Parathyroid adenoma (tissue), 2 donors: ENCODE measurements around the gene KCNN1.

Experiments
- H2AFZ ChIP-seq: fragments of 300-600 bp; sonication (generic); one replicate; pipeline ENCODE4 v1.7.0; 2017; ENCODE audit warnings: antibody characterized with exemption, mild to moderate bottlenecking
- H3K27ac ChIP-seq: fragments of 300-600 bp; sonication (generic); one replicate; pipeline ENCODE4 v1.7.0; 2017
- H3K27me3 ChIP-seq: fragments of 300-600 bp; sonication (generic); one replicate; pipeline ENCODE4 v1.7.0; 2017; ENCODE audit warnings: low read length; ENCODE audit not compliant: control insufficient read depth, insufficient read depth
- H3K36me3 ChIP-seq: fragments of 300-600 bp; sonication (generic); one replicate; pipeline ENCODE4 v1.7.0; 2017; ENCODE audit warnings: low read length; ENCODE audit not compliant: control insufficient read depth, insufficient read depth
- H3K4me1 ChIP-seq: fragments of 300-600 bp; sonication (generic); one replicate; pipeline ENCODE4 v1.7.0; 2017; ENCODE audit warnings: control low read depth
- H3K4me2 ChIP-seq: fragments of 300-600 bp; sonication (generic); one replicate; pipeline ENCODE4 v1.7.0; 2017; ENCODE audit warnings: low read length
- H3K4me3 ChIP-seq: fragments of 300-600 bp; sonication (generic); one replicate; pipeline ENCODE4 v1.7.0; 2017; ENCODE audit warnings: low read depth, low read length
- H3K79me2 ChIP-seq: fragments of 300-600 bp; sonication (generic); one replicate; pipeline ENCODE4 v1.7.0; 2017; ENCODE audit warnings: control low read depth
- H3K9ac ChIP-seq: fragments of 300-600 bp; sonication (generic); one replicate; pipeline ENCODE4 v1.7.0; 2017; ENCODE audit warnings: mild to moderate bottlenecking
- H3K9me3 ChIP-seq: fragments of 300-600 bp; sonication (generic); one replicate; pipeline ENCODE4 v1.7.0; 2017; ENCODE audit warnings: low read length; ENCODE audit not compliant: control insufficient read depth
- CTCF ChIP-seq: fragments of 300-600 bp; sonication (generic); IDR thresholded peaks from one replicate; pipeline ENCODE4 v1.7.0; 2017; ENCODE audit warnings: antibody characterized with exemption, mild to moderate bottlenecking
- donor health status: primary hyperparathyroidism.

KCNN1 gene

GRCh38 chr19:17968362-17968761, 1.5 kb downstream of the KCNN1 start:
- no peak overlapping the region for H3K4me3 ChIP-seq
- H3K27ac ChIP-seq: no peak overlapping the region
- H3K4me1 ChIP-seq: no peaks in the 10 kb centered on the region
- H3K27me3 ChIP-seq: peaks cover 3% of the 10 kb centered on the region
- no peak overlapping the region for H3K4me2 ChIP-seq
- H3K79me2 ChIP-seq: no peaks in the 10 kb centered on the region
- no peaks in the 10 kb centered on the region for H3K36me3 ChIP-seq
- no peak overlapping the region for H3K9ac ChIP-seq
- no peak overlapping the region for H2AFZ ChIP-seq
- TF ChIP-seq CTCF: no peak
- H3K9me3 ChIP-seq: no peaks in the 10 kb centered on the region

- Histone ChIP-seq H3K9ac (no peak overlapping the region), H3K4me1 (no peaks in the 10 kb centered on the region)
- no peak for TF ChIP-seq CTCF
Observed at GRCh38 chr19:17969096-17969792, 2.3 kb downstream of the KCNN1 start.

GRCh38 chr19:17972230-17972629, 5.3 kb downstream of the KCNN1 start:
- H3K27me3 ChIP-seq: peaks cover 2% of the 10 kb centered on the region
- no peak for TF ChIP-seq CTCF
- H3K4me1 ChIP-seq: no peaks in the 10 kb centered on the region
- no peak overlapping the region for H3K4me2 ChIP-seq
- H3K27ac ChIP-seq: no peak overlapping the region
- no peaks in the 10 kb centered on the region for H3K9me3 ChIP-seq
- no peaks in the 10 kb centered on the region for H3K36me3 ChIP-seq
- no peak overlapping the region for H3K4me3 ChIP-seq
- H3K79me2 ChIP-seq: no peaks in the 10 kb centered on the region
- no peak overlapping the region for H3K9ac ChIP-seq
- no peak overlapping the region for H2AFZ ChIP-seq

More at GRCh38 chr19:17969096-17969792, 2.3 kb downstream of the KCNN1 start:
- H3K9me3 ChIP-seq: no peaks in the 10 kb centered on the region
- H3K4me2 ChIP-seq: no peak overlapping the region
- peaks cover 3% of the 10 kb centered on the region for H3K27me3 ChIP-seq
- H2AFZ ChIP-seq: no peak overlapping the region
- no peak overlapping the region for H3K4me3 ChIP-seq
- no peaks in the 10 kb centered on the region for H3K36me3 ChIP-seq
- no peak overlapping the region for H3K27ac ChIP-seq
- H3K79me2 ChIP-seq: no peaks in the 10 kb centered on the region

- H3K79me2 ChIP-seq: no peaks in the 10 kb centered on the region
Observed at GRCh38 chr19:17973759-17974158, 6.9 kb downstream of the KCNN1 start.

More at GRCh38 chr19:17973759-17974158, 6.9 kb downstream of the KCNN1 start:
- H3K4me1 ChIP-seq: no peaks in the 10 kb centered on the region
- H3K4me3 ChIP-seq: no peak overlapping the region
- no peaks in the 10 kb centered on the region for H3K9me3 ChIP-seq
- H3K27ac ChIP-seq: no peak overlapping the region
- H3K36me3 ChIP-seq: no peaks in the 10 kb centered on the region
- TF ChIP-seq CTCF: no peak
- no peak overlapping the region for H3K9ac ChIP-seq
- no peak overlapping the region for H3K4me2 ChIP-seq
- H2AFZ ChIP-seq: no peak overlapping the region
- H3K27me3 ChIP-seq: no peaks in the 10 kb centered on the region
